ENCODE results near the gene PCDH15.

GRCh38 chr10:53904506-53905241 is 896.4 kb downstream of the PCDH15 start:
- TF ChIP-seq GATA2 (IDR thresholded peaks at IDR 0.05; ENCODE audit: low read depth, low read length) (no peak), GATA3 (IDR thresholded peaks at IDR 0.05; ENCODE audit: low read depth, low read length) (no peak)
